ENCODE results near the gene CD40LG.

DNA sequence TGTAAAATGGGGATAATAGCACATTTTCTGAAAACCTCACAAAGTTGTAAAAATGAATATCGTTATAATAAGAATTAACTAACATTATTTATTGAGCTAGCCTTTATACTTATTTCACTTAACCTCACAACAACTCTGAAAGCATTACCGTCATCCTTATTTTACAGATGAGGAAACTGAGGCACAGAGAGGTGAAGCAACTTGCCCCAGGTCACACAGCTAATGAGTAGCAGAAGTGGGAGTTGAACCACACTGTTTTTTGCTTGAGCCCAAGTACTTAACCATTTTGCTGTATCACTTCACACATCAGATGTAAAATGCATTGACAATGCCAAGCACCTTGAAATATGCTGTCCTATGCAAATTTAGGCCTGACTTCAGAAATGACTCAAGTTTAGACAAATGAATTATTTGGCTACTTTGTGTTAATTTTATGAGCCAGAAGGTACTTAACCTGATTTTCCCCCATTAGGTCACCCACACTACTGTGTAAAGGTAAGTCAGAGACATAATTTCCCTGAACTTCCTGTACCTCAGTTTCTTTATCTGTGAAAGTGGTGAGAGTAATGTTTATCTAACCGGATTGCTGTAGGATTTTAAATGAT lies 23.1 kb downstream of the CD40LG start:
- TF ChIP-seq POLR2AphosphoS5 (IDR thresholded peaks at IDR 0.05) (no peak), RAD21 (conservative IDR thresholded peaks at IDR 0.05) (no peak), SMC3 (conservative IDR thresholded peaks at IDR 0.05; ENCODE audit: poor library complexity) (no peak), TAF1 (IDR thresholded peaks at IDR 0.05; ENCODE audit: low read depth) (no peak), EZH2 (IDR thresholded peaks at IDR 0.05; ENCODE audit: borderline replicate concordance, insufficient read depth, low read length, poor library complexity, severe bottlenecking) (no peak)
- TF ChIP-seq, protein P1, sequence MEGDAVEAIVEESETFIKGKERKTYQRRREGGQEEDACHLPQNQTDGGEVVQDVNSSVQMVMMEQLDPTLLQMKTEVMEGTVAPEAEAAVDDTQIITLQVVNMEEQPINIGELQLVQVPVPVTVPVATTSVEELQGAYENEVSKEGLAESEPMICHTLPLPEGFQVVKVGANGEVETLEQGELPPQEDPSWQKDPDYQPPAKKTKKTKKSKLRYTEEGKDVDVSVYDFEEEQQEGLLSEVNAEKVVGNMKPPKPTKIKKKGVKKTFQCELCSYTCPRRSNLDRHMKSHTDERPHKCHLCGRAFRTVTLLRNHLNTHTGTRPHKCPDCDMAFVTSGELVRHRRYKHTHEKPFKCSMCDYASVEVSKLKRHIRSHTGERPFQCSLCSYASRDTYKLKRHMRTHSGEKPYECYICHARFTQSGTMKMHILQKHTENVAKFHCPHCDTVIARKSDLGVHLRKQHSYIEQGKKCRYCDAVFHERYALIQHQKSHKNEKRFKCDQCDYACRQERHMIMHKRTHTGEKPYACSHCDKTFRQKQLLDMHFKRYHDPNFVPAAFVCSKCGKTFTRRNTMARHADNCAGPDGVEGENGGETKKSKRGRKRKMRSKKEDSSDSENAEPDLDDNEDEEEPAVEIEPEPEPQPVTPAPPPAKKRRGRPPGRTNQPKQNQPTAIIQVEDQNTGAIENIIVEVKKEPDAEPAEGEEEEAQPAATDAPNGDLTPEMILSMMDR (IDR thresholded peaks at IDR 0.05; ENCODE audit: poor library complexity, severe bottlenecking) = no peak
- TF ChIP-seq, protein P2, sequence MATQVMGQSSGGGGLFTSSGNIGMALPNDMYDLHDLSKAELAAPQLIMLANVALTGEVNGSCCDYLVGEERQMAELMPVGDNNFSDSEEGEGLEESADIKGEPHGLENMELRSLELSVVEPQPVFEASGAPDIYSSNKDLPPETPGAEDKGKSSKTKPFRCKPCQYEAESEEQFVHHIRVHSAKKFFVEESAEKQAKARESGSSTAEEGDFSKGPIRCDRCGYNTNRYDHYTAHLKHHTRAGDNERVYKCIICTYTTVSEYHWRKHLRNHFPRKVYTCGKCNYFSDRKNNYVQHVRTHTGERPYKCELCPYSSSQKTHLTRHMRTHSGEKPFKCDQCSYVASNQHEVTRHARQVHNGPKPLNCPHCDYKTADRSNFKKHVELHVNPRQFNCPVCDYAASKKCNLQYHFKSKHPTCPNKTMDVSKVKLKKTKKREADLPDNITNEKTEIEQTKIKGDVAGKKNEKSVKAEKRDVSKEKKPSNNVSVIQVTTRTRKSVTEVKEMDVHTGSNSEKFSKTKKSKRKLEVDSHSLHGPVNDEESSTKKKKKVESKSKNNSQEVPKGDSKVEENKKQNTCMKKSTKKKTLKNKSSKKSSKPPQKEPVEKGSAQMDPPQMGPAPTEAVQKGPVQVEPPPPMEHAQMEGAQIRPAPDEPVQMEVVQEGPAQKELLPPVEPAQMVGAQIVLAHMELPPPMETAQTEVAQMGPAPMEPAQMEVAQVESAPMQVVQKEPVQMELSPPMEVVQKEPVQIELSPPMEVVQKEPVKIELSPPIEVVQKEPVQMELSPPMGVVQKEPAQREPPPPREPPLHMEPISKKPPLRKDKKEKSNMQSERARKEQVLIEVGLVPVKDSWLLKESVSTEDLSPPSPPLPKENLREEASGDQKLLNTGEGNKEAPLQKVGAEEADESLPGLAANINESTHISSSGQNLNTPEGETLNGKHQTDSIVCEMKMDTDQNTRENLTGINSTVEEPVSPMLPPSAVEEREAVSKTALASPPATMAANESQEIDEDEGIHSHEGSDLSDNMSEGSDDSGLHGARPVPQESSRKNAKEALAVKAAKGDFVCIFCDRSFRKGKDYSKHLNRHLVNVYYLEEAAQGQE (IDR thresholded peaks at IDR 0.05; ENCODE audit: borderline replicate concordance) = no peak
